ENCODE results near the gene MATN3. TPM values are rescaled to one million over a fixed set of nuclear protein-coding genes. Genes with fewer than 3 reads are reported as not detected.

Gene MATN3
- total RNA-seq, 1 donor from 2014 or later = 1.3 TPM

- peaks cover 5% of the 10 kb centered on the region for H3K36me3 Mint-ChIP-seq (ENCODE audit: low read depth)
- no peak for DNase-seq (ENCODE audit: low read depth, low spot score)
- no peak overlapping the region for H3K27ac Mint-ChIP-seq (ENCODE audit: unreplicated experiment)
- no peaks in the 10 kb centered on the region for H3K27me3 Mint-ChIP-seq (ENCODE audit: low read depth)
- TF ChIP-seq CTCF (conservative IDR thresholded peaks at IDR 0.05) = no peak
- peaks cover 8% of the 10 kb centered on the region for H3K4me1 Mint-ChIP-seq
- no peak overlapping the region for H3K4me3 Mint-ChIP-seq
- H3K9me3 Mint-ChIP-seq = no peaks in the 10 kb centered on the region
These were observed 69.3 kb downstream of the MATN3 start for GRCh38 chr2:19943189-19943588.

- Mint-ChIP-seq H3K4me1 (peaks cover 8% of the 10 kb centered on the region), H3K9me3 (no peaks in the 10 kb centered on the region), H3K27ac (ENCODE audit: unreplicated experiment) (no peak overlapping the region), H3K4me3 (no peak overlapping the region), H3K27me3 (ENCODE audit: low read depth) (no peaks in the 10 kb centered on the region), H3K36me3 (ENCODE audit: low read depth) (peaks cover 5% of the 10 kb centered on the region)
- TF ChIP-seq CTCF (conservative IDR thresholded peaks at IDR 0.05) = no peak
- DNase-seq (ENCODE audit: low read depth, low spot score) = no peak
These were observed 70.3 kb downstream of the MATN3 start for GRCh38 chr2:19942199-19942598.

Other genes with a start within 250 kb of the MATN3 start
- 13.1 and 13.5 TPM in 2 replicates for gene TTC32, start 110.7 kb downstream of the MATN3 start, total RNA-seq
- gene WDR35, start 22.6 kb downstream of the MATN3 start, total RNA-seq = 19.0 and 19.4 TPM in 2 replicates
- gene LAPTM4A, start 39.0 kb upstream of the MATN3 start, total RNA-seq = 74.4 and 77.9 TPM in 2 replicates
- gene SDC1, start 212.5 kb upstream of the MATN3 start, total RNA-seq = 81.0 and 85.4 TPM in 2 replicates

Measured in neural crest cell (in vitro differentiated cells).